D721Med (cell line): Measurements from ENCODE around the gene CALN1.

Source experiments
- DNase-seq: peaks from one replicate; pipeline ENCODE4 v3.0.0; 2011; ENCODE audit warnings: low spot score; ENCODE audit not compliant: insufficient read length
- FAIRE-seq: peaks from 2 replicates; lab custom pipeline; 2011; peaks lifted over from hg19 to GRCh38; lab: Jason Lieb, UNC
- CTCF ChIP-seq: IDR thresholded peaks from 2 replicates; pipeline ENCODE4 v1.5.1; 2012; ENCODE audit warnings: mild to moderate bottlenecking, control low read depth; ENCODE audit not compliant: insufficient read depth; ENCODE audit errors: missing control alignments

CALN1 gene

GRCh38 chr7:72183835-72184234 is 228.3 kb downstream of the CALN1 start:
- peak; percentile 32 for TF ChIP-seq CTCF
- DNase-seq (no peak), FAIRE-seq (peak; percentile 77)

DNA sequence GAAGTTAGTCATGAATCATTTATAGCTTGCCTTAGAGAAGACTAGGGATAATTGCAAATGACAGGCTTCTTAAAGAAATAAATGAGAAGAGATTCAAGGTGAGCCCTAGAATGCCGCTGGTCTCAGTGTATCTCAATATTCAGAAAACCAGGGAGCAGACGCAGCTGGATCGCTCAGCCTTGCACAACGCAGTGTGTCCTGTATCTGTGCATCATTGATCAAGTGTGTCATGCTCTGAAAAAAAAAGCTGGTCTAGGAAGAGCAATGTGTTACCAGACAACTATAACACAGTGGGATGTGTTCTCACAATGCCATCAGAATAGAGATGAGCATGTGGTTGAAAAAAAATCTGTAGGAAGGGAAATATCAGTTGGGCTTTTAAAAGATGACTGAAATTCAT is 230.1 kb downstream of the CALN1 start:
- no peak for TF ChIP-seq CTCF
- FAIRE-seq: no peak

GRCh38 chr7:72176875-72177274 is 235.3 kb downstream of the CALN1 start:
- DNase-seq (no peak), FAIRE-seq (no peak)
- no peak for TF ChIP-seq CTCF

More for the DNA sequence above, 230.1 kb downstream of the CALN1 start:
- no peak for DNase-seq

DNA sequence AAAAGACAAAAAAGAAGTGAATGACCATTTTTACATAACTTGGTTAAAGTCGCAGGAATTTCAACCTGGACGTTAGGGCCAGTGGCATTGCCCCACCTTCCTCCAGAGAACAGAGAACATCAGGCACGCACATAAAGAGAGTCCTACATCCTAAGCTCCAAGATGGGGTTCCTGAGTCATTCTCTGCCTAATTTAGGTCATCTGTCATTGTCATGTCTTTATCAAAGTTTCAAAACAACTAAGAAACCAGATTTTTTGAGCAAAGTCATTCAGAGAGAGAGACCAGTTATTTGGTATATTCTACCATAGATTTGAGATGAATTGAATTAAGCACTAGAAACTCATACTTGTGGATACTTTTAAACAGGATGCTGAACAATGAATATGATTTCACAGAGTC is 241.7 kb downstream of the CALN1 start:
- no peak for DNase-seq
- no peak for TF ChIP-seq CTCF
- no peak for FAIRE-seq

GRCh38 chr7:72163271-72163670 is 248.9 kb downstream of the CALN1 start:
- TF ChIP-seq CTCF: no peak
- DNase-seq: no peak
- FAIRE-seq: no peak

DNA sequence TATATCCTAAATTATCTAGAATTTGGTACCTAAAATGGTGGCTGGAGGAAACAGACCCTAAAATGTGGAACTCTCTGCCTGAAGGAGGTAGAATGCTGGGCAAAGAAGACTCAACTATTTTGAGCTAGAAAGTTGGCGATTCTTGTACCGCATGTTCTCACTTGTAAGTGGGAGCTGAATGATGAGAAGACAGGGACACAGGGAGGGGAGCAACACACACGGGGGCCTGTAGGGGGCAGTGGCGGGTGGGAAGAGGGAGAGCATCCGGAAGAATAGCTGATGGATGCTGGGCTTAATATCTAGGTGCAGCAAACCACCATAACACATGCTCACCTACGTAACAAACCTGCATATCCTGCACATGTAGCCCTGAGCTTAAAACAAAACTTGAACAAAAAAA is 250.6 kb downstream of the CALN1 start:
- no peak for DNase-seq
- no peak for FAIRE-seq
- no peak for TF ChIP-seq CTCF

DNA sequence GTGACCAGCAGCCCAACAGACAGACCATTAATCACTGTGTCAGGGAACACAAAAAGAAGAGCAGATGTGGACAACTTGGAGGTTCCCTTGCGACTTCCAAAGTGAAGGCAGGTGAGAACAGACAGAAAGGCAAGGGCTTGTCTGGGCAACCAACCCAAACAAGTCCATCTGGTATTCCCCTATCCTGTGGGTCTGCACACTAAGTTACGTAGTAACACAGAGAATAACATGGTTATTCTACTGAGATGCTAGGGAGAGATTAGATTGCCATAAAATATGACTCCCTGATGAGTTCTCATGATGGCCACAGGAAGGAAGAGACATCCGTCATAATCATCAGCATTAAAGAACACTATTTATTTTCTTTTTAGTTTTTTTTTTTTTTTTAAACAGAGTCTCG is 252.2 kb downstream of the CALN1 start:
- DNase-seq: no peak
- no peak for TF ChIP-seq CTCF
- no peak for FAIRE-seq
